Measurements from ENCODE around the gene SPOCD1.

DNA sequence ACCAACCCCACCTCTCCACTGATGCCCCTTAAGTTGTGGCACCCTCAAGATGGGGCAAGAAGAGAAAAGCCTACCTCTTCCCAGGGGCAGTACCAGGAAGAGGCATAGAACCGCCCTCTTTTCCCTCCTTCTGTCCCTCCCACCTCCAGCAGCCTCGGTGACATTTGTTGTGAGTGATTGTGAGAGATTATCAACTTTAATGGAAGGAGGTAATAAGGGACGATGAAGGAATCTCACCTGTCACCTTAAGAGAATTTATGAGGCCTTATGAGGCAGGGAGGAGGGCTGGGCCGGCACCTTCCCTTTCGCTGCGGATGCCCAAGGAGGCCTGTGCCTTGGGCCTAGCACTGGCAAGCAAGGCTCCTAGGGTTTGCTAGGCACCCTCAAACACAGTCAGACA is 50.3 kb downstream of the SPOCD1 start:
- TF ChIP-seq, protein P1, sequence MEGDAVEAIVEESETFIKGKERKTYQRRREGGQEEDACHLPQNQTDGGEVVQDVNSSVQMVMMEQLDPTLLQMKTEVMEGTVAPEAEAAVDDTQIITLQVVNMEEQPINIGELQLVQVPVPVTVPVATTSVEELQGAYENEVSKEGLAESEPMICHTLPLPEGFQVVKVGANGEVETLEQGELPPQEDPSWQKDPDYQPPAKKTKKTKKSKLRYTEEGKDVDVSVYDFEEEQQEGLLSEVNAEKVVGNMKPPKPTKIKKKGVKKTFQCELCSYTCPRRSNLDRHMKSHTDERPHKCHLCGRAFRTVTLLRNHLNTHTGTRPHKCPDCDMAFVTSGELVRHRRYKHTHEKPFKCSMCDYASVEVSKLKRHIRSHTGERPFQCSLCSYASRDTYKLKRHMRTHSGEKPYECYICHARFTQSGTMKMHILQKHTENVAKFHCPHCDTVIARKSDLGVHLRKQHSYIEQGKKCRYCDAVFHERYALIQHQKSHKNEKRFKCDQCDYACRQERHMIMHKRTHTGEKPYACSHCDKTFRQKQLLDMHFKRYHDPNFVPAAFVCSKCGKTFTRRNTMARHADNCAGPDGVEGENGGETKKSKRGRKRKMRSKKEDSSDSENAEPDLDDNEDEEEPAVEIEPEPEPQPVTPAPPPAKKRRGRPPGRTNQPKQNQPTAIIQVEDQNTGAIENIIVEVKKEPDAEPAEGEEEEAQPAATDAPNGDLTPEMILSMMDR (IDR thresholded peaks at IDR 0.05; ENCODE audit: low read depth, low read length, missing input control), result no peak
- no peak for TF ChIP-seq EGR1 (IDR thresholded peaks at IDR 0.05; ENCODE audit: low read depth in 2 of 2)
- no peak for TF ChIP-seq ATF3 (IDR thresholded peaks at IDR 0.05)
- no peak for TF ChIP-seq MAX (IDR thresholded peaks at IDR 0.05)
- no peak for TF ChIP-seq SP1 (IDR thresholded peaks at IDR 0.05)
- TF ChIP-seq REST (IDR thresholded peaks at IDR 0.05), result no peak
- TF ChIP-seq TAF1 (conservative IDR thresholded peaks at IDR 0.05), result no peak
- TF ChIP-seq RAD21 (IDR thresholded peaks at IDR 0.05), result no peak
- no peak for TF ChIP-seq HNF4A (conservative IDR thresholded peaks at IDR 0.05)

Measured in liver (tissue), 3 donors.